MM.1S (cell line): ENCODE measurements around the gene TSSK6.

Source experiments
- DNase-seq: peaks from one replicate; pipeline ENCODE4 v3.0.0-alpha.2; 2015
- H2AFZ ChIP-seq: fragments of 300-600 bp; sonication (generic); 2 replicates; pipeline ENCODE4 v1.6.0; 2016; ENCODE audit warnings: antibody characterized with exemption, low read length
- H3F3A ChIP-seq: fragments of 300-600 bp; sonication (generic); 2 replicates; pipeline ENCODE4 v1.6.1; 2016; ENCODE audit warnings: mild to moderate bottlenecking, antibody characterized with exemption, low read length, moderate library complexity, mixed read lengths; ENCODE audit not compliant: insufficient read depth
- H3K27ac ChIP-seq: fragments of 300-600 bp; sonication (generic); 2 replicates; pipeline ENCODE4 v1.5.1; 2016; ENCODE audit warnings: mild to moderate bottlenecking, low read length
- H3K27me3 ChIP-seq: fragments of 300-600 bp; sonication (generic); replicated peaks from 2 replicates; pipeline ENCODE4 v1.6.0; 2016; ENCODE audit warnings: low read length; ENCODE audit not compliant: insufficient read depth
- H3K36me3 ChIP-seq: fragments of 300-600 bp; sonication (generic); replicated peaks from 2 replicates; pipeline ENCODE4 v1.6.1; 2016; ENCODE audit warnings: mild to moderate bottlenecking, low read length, mixed read lengths; ENCODE audit not compliant: insufficient read depth
- H3K4me1 ChIP-seq: fragments of 300-600 bp; sonication (generic); 2 replicates; pipeline ENCODE4 v1.6.1; 2016; ENCODE audit warnings: low read length, mixed read lengths
- H3K4me2 ChIP-seq: fragments of 300-600 bp; sonication (generic); 2 replicates; pipeline ENCODE4 v1.6.0; 2016; ENCODE audit warnings: low read depth, low read length
- H3K4me3 ChIP-seq: fragments of 300-600 bp; sonication (generic); 2 replicates; pipeline ENCODE4 v1.5.1; 2016; ENCODE audit warnings: low read length, mixed read lengths
- H3K79me2 ChIP-seq: fragments of 300-600 bp; sonication (generic); 2 replicates; pipeline ENCODE4 v1.6.1; 2016; ENCODE audit warnings: mixed run types, low read length, mixed read lengths
- H3K9ac ChIP-seq: fragments of 300-600 bp; sonication (generic); 2 replicates; pipeline ENCODE4 v1.6.1; 2016; ENCODE audit warnings: low read length, mixed read lengths
- H3K9me2 ChIP-seq: fragments of 300-600 bp; sonication (generic); replicated peaks from 2 replicates; pipeline ENCODE4 v1.6.1; 2016; ENCODE audit warnings: mild to moderate bottlenecking, low read length, mixed read lengths; ENCODE audit not compliant: insufficient read depth
- H3K9me3 ChIP-seq: fragments of 300-600 bp; sonication (generic); replicated peaks from 2 replicates; pipeline ENCODE4 v1.6.1; 2016; ENCODE audit warnings: mild to moderate bottlenecking, low read length, mixed read lengths; ENCODE audit not compliant: insufficient read depth
- H4K20me1 ChIP-seq: fragments of 300-600 bp; sonication (generic); 2 replicates; pipeline ENCODE4 v1.6.1; 2016; ENCODE audit warnings: mild to moderate bottlenecking, low read length, moderate library complexity, mixed read lengths; ENCODE audit not compliant: insufficient read depth
- EZH2 ChIP-seq: fragments of 300-600 bp; sonication (generic); optimal IDR thresholded peaks from 2 replicates; pipeline ENCODE3; 2017; ENCODE audit warnings: low read depth, mild to moderate bottlenecking, antibody characterized with exemption, low read length, mixed read lengths
- EZH2phosphoT487 ChIP-seq: fragments of 300-600 bp; sonication (generic); IDR thresholded peaks from 2 replicates; pipeline ENCODE4 v1.6.1; 2018; ENCODE audit warnings: antibody characterized with exemption, low read length
- TF ChIP-seq, protein P1 (sequence below): fragments of 300-600 bp; sonication (generic); IDR thresholded peaks from 2 replicates; pipeline ENCODE4 v1.5.1; 2016; ENCODE audit warnings: antibody characterized with exemption, low read length, mixed read lengths

The TSSK6 gene

DNA sequence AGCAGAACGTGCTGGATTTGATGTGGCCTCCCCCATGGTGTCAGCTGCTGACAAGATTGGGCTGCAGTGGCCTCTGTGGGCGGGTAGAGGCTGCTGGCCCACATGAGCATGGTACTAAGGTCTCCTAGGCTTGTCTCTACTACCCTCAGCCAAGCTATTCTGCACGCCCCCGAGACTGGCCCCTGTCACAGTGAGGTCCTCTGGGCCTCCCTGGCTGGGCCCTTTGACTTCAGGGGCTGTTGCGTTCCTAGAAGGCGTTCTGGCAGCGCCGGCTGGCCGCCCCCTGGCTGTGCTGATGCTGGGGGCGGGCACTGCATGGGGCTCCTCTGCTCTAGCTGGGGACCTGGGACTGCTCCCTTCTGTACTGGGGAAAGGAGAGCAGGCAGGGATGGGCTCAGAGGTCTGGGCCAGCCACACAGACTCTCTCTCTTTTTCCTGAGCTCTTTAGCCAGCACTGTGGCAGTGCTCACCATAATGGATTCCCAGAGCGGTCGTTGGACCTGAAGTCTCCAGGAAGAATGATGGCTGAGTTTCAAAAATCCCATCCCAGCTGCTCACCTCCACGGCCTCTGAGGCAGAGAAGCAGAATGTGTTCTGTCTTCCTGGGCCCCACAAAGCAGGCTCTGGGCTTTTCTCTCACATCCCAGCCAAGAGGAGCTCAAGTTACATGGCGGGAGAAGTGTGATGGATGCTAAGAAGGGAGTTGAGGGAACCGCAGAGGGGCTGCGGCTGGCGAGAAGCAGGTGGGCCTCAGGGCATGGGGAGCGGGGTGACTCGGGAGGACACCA is 32.3 kb downstream of the TSSK6 start:
- peaks cover 59% of the 10 kb centered on the region for H3K79me2 ChIP-seq

DNA sequence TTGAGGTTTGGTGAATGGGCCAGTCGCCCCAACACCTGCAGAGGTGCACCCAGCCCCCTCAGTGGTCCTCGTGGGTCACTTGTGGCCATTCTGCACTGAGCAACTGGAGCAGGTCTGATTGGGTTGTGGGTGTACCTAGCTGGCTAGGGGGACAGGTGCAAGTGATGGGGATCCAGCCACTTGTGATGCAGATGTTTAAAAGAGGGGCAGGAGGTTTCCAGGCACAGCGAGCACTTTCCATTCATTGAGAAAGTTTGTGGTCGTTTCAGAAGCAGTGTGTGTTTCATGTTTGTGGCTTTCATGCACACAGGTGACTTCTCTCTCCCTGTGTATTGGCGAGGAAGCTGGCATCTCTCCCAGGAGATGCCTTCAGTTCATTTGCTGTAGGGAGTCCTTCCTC is 34.7 kb downstream of the TSSK6 start:
- TF ChIP-seq, protein P1, sequence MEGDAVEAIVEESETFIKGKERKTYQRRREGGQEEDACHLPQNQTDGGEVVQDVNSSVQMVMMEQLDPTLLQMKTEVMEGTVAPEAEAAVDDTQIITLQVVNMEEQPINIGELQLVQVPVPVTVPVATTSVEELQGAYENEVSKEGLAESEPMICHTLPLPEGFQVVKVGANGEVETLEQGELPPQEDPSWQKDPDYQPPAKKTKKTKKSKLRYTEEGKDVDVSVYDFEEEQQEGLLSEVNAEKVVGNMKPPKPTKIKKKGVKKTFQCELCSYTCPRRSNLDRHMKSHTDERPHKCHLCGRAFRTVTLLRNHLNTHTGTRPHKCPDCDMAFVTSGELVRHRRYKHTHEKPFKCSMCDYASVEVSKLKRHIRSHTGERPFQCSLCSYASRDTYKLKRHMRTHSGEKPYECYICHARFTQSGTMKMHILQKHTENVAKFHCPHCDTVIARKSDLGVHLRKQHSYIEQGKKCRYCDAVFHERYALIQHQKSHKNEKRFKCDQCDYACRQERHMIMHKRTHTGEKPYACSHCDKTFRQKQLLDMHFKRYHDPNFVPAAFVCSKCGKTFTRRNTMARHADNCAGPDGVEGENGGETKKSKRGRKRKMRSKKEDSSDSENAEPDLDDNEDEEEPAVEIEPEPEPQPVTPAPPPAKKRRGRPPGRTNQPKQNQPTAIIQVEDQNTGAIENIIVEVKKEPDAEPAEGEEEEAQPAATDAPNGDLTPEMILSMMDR = no peak
- TF ChIP-seq EZH2 (no peak), EZH2phosphoT487 (no peak)
- Histone ChIP-seq H3K9me3 (no peaks in the 10 kb centered on the region), H3K79me2 (peaks cover 74% of the 10 kb centered on the region), H3K4me3 (no peak overlapping the region), H3K9ac (no peak overlapping the region), H3K4me2 (no peak overlapping the region), H4K20me1 (peaks cover 17% of the 10 kb centered on the region), H3K36me3 (no peaks in the 10 kb centered on the region), H3K27me3 (no peaks in the 10 kb centered on the region), H3K4me1 (no peaks in the 10 kb centered on the region), H3K27ac (no peak overlapping the region), H3F3A (no peaks in the 10 kb centered on the region), H3K9me2 (no peaks in the 10 kb centered on the region), H2AFZ (no peak overlapping the region)
- no peak for DNase-seq

More for the DNA sequence above, 32.3 kb downstream of the TSSK6 start:
- Histone ChIP-seq H3K27me3 (no peaks in the 10 kb centered on the region), H3K9me3 (no peaks in the 10 kb centered on the region), H2AFZ (no peak overlapping the region), H4K20me1 (peaks cover 12% of the 10 kb centered on the region), H3K36me3 (no peaks in the 10 kb centered on the region), H3K4me2 (no peak overlapping the region), H3K4me1 (no peaks in the 10 kb centered on the region), H3K4me3 (no peak overlapping the region), H3K9me2 (no peaks in the 10 kb centered on the region), H3K9ac (no peak overlapping the region), H3K27ac (no peak overlapping the region), H3F3A (no peaks in the 10 kb centered on the region)
- DNase-seq = no peak
- TF ChIP-seq, protein P1 = no peak
- TF ChIP-seq EZH2 (no peak), EZH2phosphoT487 (no peak)

DNA sequence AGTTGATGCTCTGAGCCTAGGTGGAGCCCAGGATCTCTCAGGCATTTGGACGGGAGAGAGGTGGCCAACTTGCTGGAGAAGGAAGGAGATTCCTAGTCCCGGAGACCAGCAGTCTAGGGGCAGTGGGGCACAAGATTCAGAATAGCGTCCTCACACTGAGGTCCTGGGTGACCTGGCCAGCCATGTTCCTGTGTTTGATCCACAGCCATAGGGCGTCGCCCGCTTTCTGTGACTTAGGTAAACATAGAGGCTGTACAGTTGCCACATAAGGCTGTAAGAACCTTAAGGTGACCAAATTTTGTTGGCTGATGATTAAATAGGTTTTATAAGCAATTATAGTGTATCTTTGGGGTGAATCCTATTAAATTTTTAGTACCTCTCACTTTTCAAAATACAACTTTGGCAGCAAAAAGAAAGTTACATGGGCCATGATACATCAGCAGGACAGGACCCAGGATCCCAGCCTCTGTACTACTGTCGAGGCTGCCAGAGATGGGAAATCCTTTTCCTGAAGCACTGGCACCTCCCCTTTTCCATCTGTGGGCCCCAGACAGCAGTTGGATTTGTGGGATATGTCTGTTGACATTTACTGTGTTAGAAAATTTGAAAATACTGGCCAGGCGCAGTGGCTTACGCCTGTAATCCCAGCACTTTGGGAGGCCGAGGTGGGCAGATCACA is 37.5 kb downstream of the TSSK6 start:
- H3F3A ChIP-seq = no peaks in the 10 kb centered on the region
- H3K4me2 ChIP-seq = no peak overlapping the region
- H2AFZ ChIP-seq = no peak overlapping the region
- DNase-seq = no peak
- H3K9me2 ChIP-seq = no peaks in the 10 kb centered on the region
- no peak overlapping the region for H3K4me3 ChIP-seq
- H3K36me3 ChIP-seq = no peaks in the 10 kb centered on the region
- no peak overlapping the region for H3K27ac ChIP-seq
- H3K79me2 ChIP-seq = peaks cover 86% of the 10 kb centered on the region
- peaks cover 17% of the 10 kb centered on the region for H4K20me1 ChIP-seq
- H3K27me3 ChIP-seq = no peaks in the 10 kb centered on the region
- no peaks in the 10 kb centered on the region for H3K9me3 ChIP-seq
- no peaks in the 10 kb centered on the region for H3K4me1 ChIP-seq
- TF ChIP-seq EZH2phosphoT487 (no peak), EZH2 (no peak)
- TF ChIP-seq, protein P1 = no peak
- no peak overlapping the region for H3K9ac ChIP-seq
